Endothelial cell of umbilical vein (primary cell): ENCODE data around the gene CCNC. TPM values are rescaled to one million over a fixed set of nuclear protein-coding genes. Genes with fewer than 3 reads are reported as not detected.

Experiments
- BruUV-seq: library from RNA; stranded (reverse); fragments of 400-500 nt; replicated peaks from 2 replicates; lab custom pipeline; 2021; lab: Mats Ljungman, UMichigan
- CTCF ChIA-PET: fragments of 300-600, 350-600 bp; sonication (Branson Sonifier 250); formaldehyde crosslinking; loops from one replicate; lab custom pipeline; 2021; ENCODE audit warnings: antibody characterized with exemption, inconsistent platforms; lab: Charles Lee
- POLR2A ChIA-PET: fragments of 300-600, 350-600 bp; sonication (Branson Sonifier 250); formaldehyde crosslinking; loops from one replicate; lab custom pipeline; 2021; ENCODE audit warnings: antibody characterized with exemption, inconsistent platforms; lab: Charles Lee
- DNase-seq: peaks from one replicate; pipeline ENCODE4 v3.0.0-alpha.2; 2011; ENCODE audit warnings: low read depth, low spot score
- FAIRE-seq: peaks from 2 replicates; lab custom pipeline; 2011; peaks lifted over from hg19 to GRCh38; lab: Jason Lieb, UNC
- H2AFZ ChIP-seq: 2 replicates; pipeline ENCODE4 v1.6.0; 2012; ENCODE audit warnings: low read depth, low read length, control low read depth, inconsistent platforms
- H3K27ac ChIP-seq: 2 replicates; pipeline ENCODE4 v1.5.1; 2011; ENCODE audit warnings: low read depth, mild to moderate bottlenecking, control low read depth, low read length, moderate library complexity; ENCODE audit not compliant: insufficient read depth
- H3K27me3 ChIP-seq, 2 experiments: 2 replicates each; pipeline versions ENCODE4 v1.6.0 to v1.6.1; 2011; ENCODE audit warnings: low read length in 2 of 2, mixed read lengths in 1 of 2; ENCODE audit not compliant: control insufficient read depth in 2 of 2, insufficient read depth in 2 of 2
- H3K36me3 ChIP-seq, 2 experiments: 2 replicates in 1 of 2; 3 replicates in 1 of 2; pipeline ENCODE4 v1.5.1; 2011; ENCODE audit warnings: low read length in 2 of 2, mild to moderate bottlenecking in 1 of 2, moderate library complexity in 1 of 2; ENCODE audit not compliant: control insufficient read depth in 2 of 2, insufficient read depth in 2 of 2; ENCODE audit errors: extremely low read depth in 1 of 2
- H3K4me1 ChIP-seq: 3 replicates; pipeline ENCODE4 v1.5.1; 2011; ENCODE audit warnings: mild to moderate bottlenecking, low read length; ENCODE audit not compliant: control insufficient read depth, insufficient read depth; ENCODE audit errors: extremely low read depth
- H3K4me2 ChIP-seq: 2 replicates; pipeline ENCODE4 v1.6.1; 2011; ENCODE audit warnings: low read length, control low read depth, mixed read lengths; ENCODE audit not compliant: insufficient read depth
- H3K4me3 ChIP-seq, 3 experiments: fragments of 200-600 bp in 1 of 3; sonication (generic), shearing (Covaris generic) in 1 of 3; replicated peaks in 1 of 3; 2 replicates each; pipeline ENCODE4 v1.5.1; 2011 to 2016; ENCODE audit warnings: control low read depth in 3 of 3, low read length in 3 of 3, mild to moderate bottlenecking in 2 of 3, inconsistent platforms in 1 of 3, low read depth in 1 of 3, moderate library complexity in 1 of 3; ENCODE audit not compliant: insufficient read depth in 1 of 3
- H3K79me2 ChIP-seq: 2 replicates; pipeline ENCODE4 v1.6.0; 2012; ENCODE audit warnings: low read length, inconsistent platforms; ENCODE audit not compliant: control insufficient read depth, insufficient read depth
- H3K9ac ChIP-seq: replicated peaks from 2 replicates; pipeline ENCODE3; 2011; ENCODE audit warnings: low read length, control low read depth; ENCODE audit not compliant: insufficient read depth; ENCODE audit errors: extremely low read depth
- H3K9me1 ChIP-seq: replicated peaks from 3 replicates; pipeline ENCODE4 v1.6.0; 2011; ENCODE audit warnings: mild to moderate bottlenecking, low read length; ENCODE audit not compliant: control insufficient read depth, insufficient read depth; ENCODE audit errors: extremely low read depth
- H3K9me3 ChIP-seq: replicated peaks from 2 replicates; pipeline ENCODE4 v1.5.1; 2012; ENCODE audit warnings: low read length, inconsistent platforms; ENCODE audit not compliant: control insufficient read depth, insufficient read depth
- H4K20me1 ChIP-seq: replicated peaks from 2 replicates; pipeline ENCODE3; 2011; ENCODE audit warnings: mild to moderate bottlenecking, low read length; ENCODE audit not compliant: control insufficient read depth, insufficient read depth; ENCODE audit errors: extremely low read depth
- CTCF ChIP-seq, 2 donors: IDR thresholded peaks; 1 replicate in 1 of 2; 2 replicates in 1 of 2; pipeline ENCODE4 v1.5.1; 2011; ENCODE audit warnings: low read length in 2 of 2, mild to moderate bottlenecking in 2 of 2, moderate library complexity in 2 of 2, control low read depth in 1 of 2, inconsistent platforms in 1 of 2, low read depth in 1 of 2; ENCODE audit not compliant: insufficient read depth in 1 of 2; ENCODE audit errors: extremely low read depth in 1 of 2
- FOS ChIP-seq: IDR thresholded peaks from 2 replicates; pipeline ENCODE4 v1.6.1; 2011; ENCODE audit warnings: mild to moderate bottlenecking, low read length, moderate library complexity, borderline replicate concordance; ENCODE audit not compliant: insufficient read depth
- GATA2 ChIP-seq: IDR thresholded peaks from 2 replicates; pipeline ENCODE4 v1.7.0; 2011; ENCODE audit warnings: low read depth, mild to moderate bottlenecking, moderate library complexity, mixed read lengths, low read length; ENCODE audit not compliant: insufficient read length, insufficient read depth
- MAX ChIP-seq: IDR thresholded peaks from 2 replicates; pipeline ENCODE4 v1.6.1; 2011; ENCODE audit not compliant: insufficient read depth, insufficient read length
- MYC ChIP-seq: IDR thresholded peaks from one replicate; pipeline ENCODE4 v1.6.1; 2011; ENCODE audit warnings: mild to moderate bottlenecking, low read depth, low read length
- POLR2AphosphoS5 ChIP-seq: IDR thresholded peaks from 2 replicates; pipeline ENCODE4 v1.6.1; 2012; ENCODE audit warnings: low read depth, mild to moderate bottlenecking, control low read depth, low read length, moderate library complexity; ENCODE audit not compliant: insufficient read depth
- dilution Hi-C: fragments of 300-500 bp; cut with MboI; formaldehyde crosslinking; loops from one replicate; pipeline ENCODE4 v1.15.0; 2019; ENCODE audit warnings: low sequenced_read_pairs; ENCODE audit not compliant: extremely low pct_ligation_motif_present
- intact Hi-C: fragments of 100-400 bp; cut with micrococcal nuclease; formaldehyde crosslinking; loops from one replicate; pipeline ENCODE4 v1.10.0; 2022
- polyA plus RNA-seq, 4 experiments: library from polyadenylated mRNA; depleted of rRNA in 3 of 4; stranded (reverse) in 3 of 4; unstranded in 1 of 4; fragments of >200 nt; gene quantifications; 2 replicates each; pipeline versions ENCODE4 v1.2.1 to v1.2.3, GENCODE V29; 2011 to 2012; ENCODE audit warnings: missing spikeins in 1 of 4
- total RNA-seq: library from RNA; stranded (reverse); gene quantifications from 2 replicates; pipeline ENCODE4 v1.2.3, GENCODE V29; 2021

Gene CCNC
- total and polyA plus RNA-seq, 2 donors (not counting 3 experiments of a cell fraction or from before 2014, with no cell fraction given), result 18.2 to 53.5 TPM

GRCh38 chr6:99522531-99522930, 45.9 kb downstream of the CCNC start:
- TF ChIP-seq GATA2, result no peak
- TF ChIP-seq FOS, result no peak
- no peak for TF ChIP-seq CTCF (IDR thresholded peaks at IDR 0.05; ENCODE audit: extremely low read depth in 1 of 2, insufficient read depth in 1 of 2, low read depth in 1 of 2, low read length in 2 of 2)
- no peak for TF ChIP-seq POLR2AphosphoS5
- no peak for TF ChIP-seq MAX
- no peak for TF ChIP-seq MYC
- Histone ChIP-seq H2AFZ (no peak overlapping the region), H3K9me1 (no peaks in the 10 kb centered on the region), H3K36me3 (no peaks in the 10 kb centered on the region), H4K20me1 (no peaks in the 10 kb centered on the region), H3K27me3 (no peaks in the 10 kb centered on the region), H3K79me2 (peaks cover 9% of the 10 kb centered on the region), H3K9ac (no peak overlapping the region), H3K4me2 (no peak overlapping the region), H3K4me1 (peaks cover 2% of the 10 kb centered on the region), H3K4me3 (no peak overlapping the region), H3K9me3 (no peaks in the 10 kb centered on the region), H3K27ac (no peak overlapping the region)
- no peak for FAIRE-seq
- ChIA-PET CTCF (interaction anchor here (1.5 to 2.3 kb wide), 3 partner anchors 8 to 224 kb away, joined by 4 to 9 read pairs (median 7); no protein-coding TSS in a partner anchor), POLR2A (no interaction called here)
- intact Hi-C loops, result no loop called here
- BruUV-seq, result no TSS peak
- dilution Hi-C loops, result no loop called here
- DNase-seq, result no peak
